ENCODE measurements around the gene NINL.

GRCh38 chr20:25480156-25480555, 105.2 kb downstream of the NINL start:
- TF ChIP-seq POLR2A (IDR thresholded peaks at IDR 0.05; ENCODE audit: extremely low read depth, insufficient read length) (no peak), CTCF (IDR thresholded peaks at IDR 0.05; ENCODE audit: low read depth, low read length) (no peak)

All from NB4 (cell line).